ENCODE data around the gene COL4A4.

DNA sequence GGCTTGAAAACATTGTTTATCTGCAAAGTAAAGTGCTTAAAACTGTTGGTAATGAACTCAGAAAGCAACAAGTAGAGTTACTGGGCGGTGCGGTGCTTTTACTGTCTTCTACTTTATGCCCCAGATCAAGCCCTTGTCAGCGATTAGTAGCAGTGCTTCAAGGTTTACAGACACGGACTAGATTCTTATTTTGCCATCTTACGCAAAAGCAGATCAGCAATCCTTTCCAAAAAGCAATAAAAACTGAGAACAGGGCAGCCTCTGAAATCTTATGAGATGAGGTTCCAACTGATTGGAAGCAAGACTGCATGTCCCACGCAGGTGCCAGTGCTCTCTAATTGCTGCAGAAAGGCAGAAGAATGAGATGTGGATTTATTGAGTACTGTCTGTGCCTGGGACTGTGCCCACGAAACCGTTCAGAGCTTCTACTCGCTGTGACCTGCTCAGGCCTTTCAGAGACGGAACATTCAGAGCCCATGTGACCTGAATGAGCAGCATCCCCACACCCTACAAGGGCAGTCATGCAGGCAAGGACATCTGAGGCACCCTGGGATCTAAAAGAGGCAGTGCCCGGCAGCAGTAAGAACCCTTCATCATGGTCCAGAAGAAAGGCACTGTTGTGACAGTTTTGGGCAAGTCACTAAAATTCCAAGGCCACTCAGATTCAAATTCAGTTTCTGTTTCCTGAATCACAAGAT, 16.1 kb upstream of the COL4A4 start:
- TF ChIP-seq, protein P1, sequence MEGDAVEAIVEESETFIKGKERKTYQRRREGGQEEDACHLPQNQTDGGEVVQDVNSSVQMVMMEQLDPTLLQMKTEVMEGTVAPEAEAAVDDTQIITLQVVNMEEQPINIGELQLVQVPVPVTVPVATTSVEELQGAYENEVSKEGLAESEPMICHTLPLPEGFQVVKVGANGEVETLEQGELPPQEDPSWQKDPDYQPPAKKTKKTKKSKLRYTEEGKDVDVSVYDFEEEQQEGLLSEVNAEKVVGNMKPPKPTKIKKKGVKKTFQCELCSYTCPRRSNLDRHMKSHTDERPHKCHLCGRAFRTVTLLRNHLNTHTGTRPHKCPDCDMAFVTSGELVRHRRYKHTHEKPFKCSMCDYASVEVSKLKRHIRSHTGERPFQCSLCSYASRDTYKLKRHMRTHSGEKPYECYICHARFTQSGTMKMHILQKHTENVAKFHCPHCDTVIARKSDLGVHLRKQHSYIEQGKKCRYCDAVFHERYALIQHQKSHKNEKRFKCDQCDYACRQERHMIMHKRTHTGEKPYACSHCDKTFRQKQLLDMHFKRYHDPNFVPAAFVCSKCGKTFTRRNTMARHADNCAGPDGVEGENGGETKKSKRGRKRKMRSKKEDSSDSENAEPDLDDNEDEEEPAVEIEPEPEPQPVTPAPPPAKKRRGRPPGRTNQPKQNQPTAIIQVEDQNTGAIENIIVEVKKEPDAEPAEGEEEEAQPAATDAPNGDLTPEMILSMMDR (conservative IDR thresholded peaks at IDR 0.05; ENCODE audit: low read depth in 2 of 2): no peak
- TF ChIP-seq, protein P2, sequence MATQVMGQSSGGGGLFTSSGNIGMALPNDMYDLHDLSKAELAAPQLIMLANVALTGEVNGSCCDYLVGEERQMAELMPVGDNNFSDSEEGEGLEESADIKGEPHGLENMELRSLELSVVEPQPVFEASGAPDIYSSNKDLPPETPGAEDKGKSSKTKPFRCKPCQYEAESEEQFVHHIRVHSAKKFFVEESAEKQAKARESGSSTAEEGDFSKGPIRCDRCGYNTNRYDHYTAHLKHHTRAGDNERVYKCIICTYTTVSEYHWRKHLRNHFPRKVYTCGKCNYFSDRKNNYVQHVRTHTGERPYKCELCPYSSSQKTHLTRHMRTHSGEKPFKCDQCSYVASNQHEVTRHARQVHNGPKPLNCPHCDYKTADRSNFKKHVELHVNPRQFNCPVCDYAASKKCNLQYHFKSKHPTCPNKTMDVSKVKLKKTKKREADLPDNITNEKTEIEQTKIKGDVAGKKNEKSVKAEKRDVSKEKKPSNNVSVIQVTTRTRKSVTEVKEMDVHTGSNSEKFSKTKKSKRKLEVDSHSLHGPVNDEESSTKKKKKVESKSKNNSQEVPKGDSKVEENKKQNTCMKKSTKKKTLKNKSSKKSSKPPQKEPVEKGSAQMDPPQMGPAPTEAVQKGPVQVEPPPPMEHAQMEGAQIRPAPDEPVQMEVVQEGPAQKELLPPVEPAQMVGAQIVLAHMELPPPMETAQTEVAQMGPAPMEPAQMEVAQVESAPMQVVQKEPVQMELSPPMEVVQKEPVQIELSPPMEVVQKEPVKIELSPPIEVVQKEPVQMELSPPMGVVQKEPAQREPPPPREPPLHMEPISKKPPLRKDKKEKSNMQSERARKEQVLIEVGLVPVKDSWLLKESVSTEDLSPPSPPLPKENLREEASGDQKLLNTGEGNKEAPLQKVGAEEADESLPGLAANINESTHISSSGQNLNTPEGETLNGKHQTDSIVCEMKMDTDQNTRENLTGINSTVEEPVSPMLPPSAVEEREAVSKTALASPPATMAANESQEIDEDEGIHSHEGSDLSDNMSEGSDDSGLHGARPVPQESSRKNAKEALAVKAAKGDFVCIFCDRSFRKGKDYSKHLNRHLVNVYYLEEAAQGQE (IDR thresholded peaks at IDR 0.05; ENCODE audit: unreplicated experiment): no peak
- TF ChIP-seq CREB1 (CRISPR knock-in tag; IDR thresholded peaks at IDR 0.05; ENCODE audit: low read depth) (no peak), EZH2 (IDR thresholded peaks at IDR 0.05; ENCODE audit: low read depth, unreplicated experiment) (no peak)
